ENCODE measurements around the gene KCNH8.

The KCNH8 gene

GRCh38 chr3:19467761-19468160 is 319.5 kb downstream of the KCNH8 start:
- H3K27me3 ChIP-seq, result no peaks in the 10 kb centered on the region
- H3K4me3 ChIP-seq, result no peak overlapping the region
- H3K9ac ChIP-seq, result no peak overlapping the region
- no peak for TF ChIP-seq Cebpa-rat (IDR thresholded peaks at IDR 0.05)
- no peaks in the 10 kb centered on the region for H3K4me1 ChIP-seq
- no peaks in the 10 kb centered on the region for H4K20me1 ChIP-seq
- H3K27ac ChIP-seq, result no peak overlapping the region
- H3K36me3 ChIP-seq, result no peaks in the 10 kb centered on the region
- H3K9me3 ChIP-seq (replicated peaks in 1 of 11), result peaks cover 0 to 5% (median 0%) of the 10 kb centered on the region in 11 experiments; a peak in 3 of 22 replicates
- no peak overlapping the region for H3K4me2 ChIP-seq

GRCh38 chr3:19471138-19471537 is 322.8 kb downstream of the KCNH8 start:
- no peak overlapping the region for H3K27ac ChIP-seq
- H3K36me3 ChIP-seq, result no peaks in the 10 kb centered on the region
- TF ChIP-seq Cebpa-rat (IDR thresholded peaks at IDR 0.05), result no peak
- H3K4me3 ChIP-seq, result no peak overlapping the region
- no peaks in the 10 kb centered on the region for H4K20me1 ChIP-seq
- no peaks in the 10 kb centered on the region for H3K27me3 ChIP-seq
- H3K4me2 ChIP-seq, result no peak overlapping the region
- H3K9ac ChIP-seq, result no peak overlapping the region
- peaks cover 0 to 5% (median 0%) of the 10 kb centered on the region in 11 experiments; a peak in 3 of 22 replicates for H3K9me3 ChIP-seq (replicated peaks in 1 of 11)
- no peaks in the 10 kb centered on the region for H3K4me1 ChIP-seq

- H3K36me3 ChIP-seq, result no peaks in the 10 kb centered on the region
- H4K20me1 ChIP-seq, result no peaks in the 10 kb centered on the region
- TF ChIP-seq Cebpa-rat (IDR thresholded peaks at IDR 0.05), result no peak
- H3K4me1 ChIP-seq, result no peaks in the 10 kb centered on the region
- no peak overlapping the region for H3K27ac ChIP-seq
- no peak overlapping the region for H3K4me2 ChIP-seq
- H3K9ac ChIP-seq, result no peak overlapping the region
- H3K27me3 ChIP-seq, result no peaks in the 10 kb centered on the region
- peaks cover 0 to 5% (median 0%) of the 10 kb centered on the region in 11 experiments; a peak in 3 of 22 replicates for H3K9me3 ChIP-seq (replicated peaks in 1 of 11)
- no peak overlapping the region for H3K4me3 ChIP-seq
Observed at GRCh38 chr3:19473971-19474580, 325.8 kb downstream of the KCNH8 start.

- Histone ChIP-seq H3K9me3 (replicated peaks in 1 of 11) (peaks cover 0 to 5% (median 0%) of the 10 kb centered on the region in 11 experiments; a peak in 3 of 22 replicates), H4K20me1 (no peaks in the 10 kb centered on the region), H3K36me3 (no peaks in the 10 kb centered on the region), H3K4me3 (no peak overlapping the region), H3K27ac (no peak overlapping the region), H3K4me1 (no peaks in the 10 kb centered on the region; a peak in 1 of 20 replicates), H3K9ac (no peak overlapping the region), H3K27me3 (no peaks in the 10 kb centered on the region), H3K4me2 (no peak overlapping the region)
- no peak for TF ChIP-seq Cebpa-rat (IDR thresholded peaks at IDR 0.05)
Observed at GRCh38 chr3:19476281-19476680, 328.0 kb downstream of the KCNH8 start.

- Histone ChIP-seq H3K4me2 (no peak overlapping the region), H3K4me3 (no peak overlapping the region)
- TF ChIP-seq Cebpa-rat (IDR thresholded peaks at IDR 0.05), result no peak
Observed at GRCh38 chr3:19485267-19485666, 337.0 kb downstream of the KCNH8 start.

GRCh38 chr3:19487386-19487785 is 339.1 kb downstream of the KCNH8 start:
- Histone ChIP-seq H3K27me3 (no peaks in the 10 kb centered on the region), H3K36me3 (no peaks in the 10 kb centered on the region), H3K9ac (no peak overlapping the region), H4K20me1 (no peaks in the 10 kb centered on the region), H3K4me2 (no peak overlapping the region), H3K27ac (no peak overlapping the region), H3K4me1 (no peaks in the 10 kb centered on the region), H3K9me3 (replicated peaks in 1 of 11) (peaks cover 0 to 16% (median 0%) of the 10 kb centered on the region in 11 experiments; a peak in 1 of 22 replicates), H3K4me3 (no peak overlapping the region)
- TF ChIP-seq Cebpa-rat (IDR thresholded peaks at IDR 0.05), result no peak

More at GRCh38 chr3:19485267-19485666, 337.0 kb downstream of the KCNH8 start:
- Histone ChIP-seq H3K27ac (no peak overlapping the region), H4K20me1 (no peaks in the 10 kb centered on the region), H3K4me1 (no peaks in the 10 kb centered on the region), H3K27me3 (no peaks in the 10 kb centered on the region), H3K9ac (no peak overlapping the region), H3K9me3 (replicated peaks in 1 of 11) (peaks cover 0 to 16% (median 0%) of the 10 kb centered on the region in 11 experiments; a peak in 1 of 22 replicates), H3K36me3 (no peaks in the 10 kb centered on the region)

- Histone ChIP-seq H3K27me3 (no peaks in the 10 kb centered on the region), H4K20me1 (no peaks in the 10 kb centered on the region), H3K36me3 (no peaks in the 10 kb centered on the region), H3K4me3 (no peak overlapping the region), H3K4me1 (no peaks in the 10 kb centered on the region), H3K4me2 (no peak overlapping the region), H3K27ac (no peak overlapping the region), H3K9ac (no peak overlapping the region), H3K9me3 (replicated peaks in 1 of 11) (peaks cover 0 to 19% (median 1%) of the 10 kb centered on the region in 11 experiments; a peak in 8 of 22 replicates)
- no peak for TF ChIP-seq Cebpa-rat (IDR thresholded peaks at IDR 0.05)
Observed at GRCh38 chr3:19488939-19489338, 340.6 kb downstream of the KCNH8 start.

GRCh38 chr3:19489936-19490335 is 341.6 kb downstream of the KCNH8 start:
- Histone ChIP-seq H3K27me3 (no peaks in the 10 kb centered on the region), H3K4me3 (no peak overlapping the region), H3K36me3 (no peaks in the 10 kb centered on the region), H3K4me2 (no peak overlapping the region), H3K9ac (no peak overlapping the region), H3K4me1 (no peaks in the 10 kb centered on the region), H4K20me1 (no peaks in the 10 kb centered on the region), H3K27ac (no peak overlapping the region), H3K9me3 (replicated peaks in 1 of 11) (peaks cover 0 to 26% (median 7%) of the 10 kb centered on the region in 11 experiments; a peak in 10 of 22 replicates)
- TF ChIP-seq Cebpa-rat (IDR thresholded peaks at IDR 0.05), result no peak

- Histone ChIP-seq H3K9ac (no peak overlapping the region), H3K27ac (no peak overlapping the region), H3K36me3 (no peaks in the 10 kb centered on the region)
Observed at GRCh38 chr3:19506171-19506570, 357.9 kb downstream of the KCNH8 start.

GRCh38 chr3:19522305-19522704 is 374.0 kb downstream of the KCNH8 start:
- TF ChIP-seq Cebpa-rat (IDR thresholded peaks at IDR 0.05), result no peak
- peaks cover 7 to 31% (median 13%) of the 10 kb centered on the region in 10 experiments for H3K4me1 ChIP-seq
- H3K9me3 ChIP-seq (replicated peaks in 1 of 11), result peaks cover 0 to 4% (median 0%) of the 10 kb centered on the region in 11 experiments; a peak in 3 of 22 replicates
- no peak overlapping the region for H3K27ac ChIP-seq
- H4K20me1 ChIP-seq, result no peaks in the 10 kb centered on the region
- no peaks in the 10 kb centered on the region for H3K36me3 ChIP-seq
- no peak overlapping the region for H3K4me3 ChIP-seq
- no peak overlapping the region for H3K9ac ChIP-seq
- no peaks in the 10 kb centered on the region for H3K27me3 ChIP-seq
- H3K4me2 ChIP-seq, result no peak overlapping the region

More at GRCh38 chr3:19506171-19506570, 357.9 kb downstream of the KCNH8 start:
- Histone ChIP-seq H3K4me1 (no peaks in the 10 kb centered on the region), H4K20me1 (no peaks in the 10 kb centered on the region), H3K27me3 (no peaks in the 10 kb centered on the region), H3K9me3 (replicated peaks in 1 of 11) (no peaks in the 10 kb centered on the region), H3K4me2 (no peak overlapping the region), H3K4me3 (no peak overlapping the region)
- no peak for TF ChIP-seq Cebpa-rat (IDR thresholded peaks at IDR 0.05)
